Measurements from ENCODE around the gene CHST15. TPM values are rescaled to one million over a fixed set of nuclear protein-coding genes. Genes with fewer than 3 reads are reported as not detected.

CHST15 gene
- total and polyA plus RNA-seq, 2 of the 4 experiments (the other 2 are of a cell fraction): 0.14 to 0.18 TPM

- Histone ChIP-seq H3K9me3 (ENCODE audit: control insufficient read depth, insufficient read depth, low read length) (no peaks in the 10 kb centered on the region), H3K4me2 (ENCODE audit: low read depth, low read length) (no peak overlapping the region), H3K4me3 (ENCODE audit: insufficient read depth, low read depth, low read length) (no peak overlapping the region), H4K91ac (ENCODE audit: insufficient read depth, low read depth, low read length) (no peak overlapping the region), H3K27ac (ENCODE audit: insufficient read depth, low read length) (no peak overlapping the region), H2BK120ac (ENCODE audit: low read depth, low read length) (no peak overlapping the region), H2BK5ac (ENCODE audit: low read depth, low read length, poor library complexity, severe bottlenecking) (no peak overlapping the region), H2BK15ac (ENCODE audit: low read depth, low read length) (no peak overlapping the region), H3K27me3 (ENCODE audit: control insufficient read depth, insufficient read depth, low read length) (no peaks in the 10 kb centered on the region), H4K5ac (ENCODE audit: low read depth, low read length) (no peak overlapping the region), H3K36me3 (ENCODE audit: control insufficient read depth, insufficient read depth, low read length) (no peaks in the 10 kb centered on the region), H4K8ac (ENCODE audit: low read depth in 2 of 2, low read length in 2 of 2) (no peak overlapping the region), H3K79me1 (ENCODE audit: low read depth in 1 of 2, low read length in 2 of 2) (no peaks in the 10 kb centered on the region), H3K56ac (ENCODE audit: extremely low read depth, insufficient read depth, low read length) (no peak overlapping the region), H2AK9ac (replicated peaks; ENCODE audit: low read depth, low read length, poor library complexity) (no peak overlapping the region), H2AFZ (replicated peaks; ENCODE audit: low read length, poor library complexity) (no peak overlapping the region), H3K9me1 (ENCODE audit: insufficient read depth, low read length) (no peaks in the 10 kb centered on the region), H2BK20ac (ENCODE audit: low read depth, low read length) (no peak overlapping the region), H4K20me1 (ENCODE audit: insufficient read depth, low read length) (no peaks in the 10 kb centered on the region), H3K14ac (replicated peaks; ENCODE audit: low read depth, low read length) (no peak overlapping the region), H2AK5ac (ENCODE audit: low read depth, low read length) (no peak overlapping the region), H3K4ac (ENCODE audit: low read depth, low read length) (no peak overlapping the region), H3K4me1 (ENCODE audit: control insufficient read depth, insufficient read depth, low read length) (no peaks in the 10 kb centered on the region), H3K23ac (ENCODE audit: low read depth, low read length) (no peak overlapping the region), H3K18ac (ENCODE audit: low read depth, low read length) (no peak overlapping the region), H3K9ac (ENCODE audit: low read depth, low read length) (no peak overlapping the region)
- DNase-seq (peak; percentile 11), ATAC-seq (ENCODE audit: low read depth) (peak; percentile 65)
- TF ChIP-seq RFX5 (IDR thresholded peaks at IDR 0.05; ENCODE audit: low read depth, low read length): no peak
- peak; percentile 63 for TF ChIP-seq RAD21 (IDR thresholded peaks at IDR 0.05; ENCODE audit: low read length)
- TF ChIP-seq, protein P1, sequence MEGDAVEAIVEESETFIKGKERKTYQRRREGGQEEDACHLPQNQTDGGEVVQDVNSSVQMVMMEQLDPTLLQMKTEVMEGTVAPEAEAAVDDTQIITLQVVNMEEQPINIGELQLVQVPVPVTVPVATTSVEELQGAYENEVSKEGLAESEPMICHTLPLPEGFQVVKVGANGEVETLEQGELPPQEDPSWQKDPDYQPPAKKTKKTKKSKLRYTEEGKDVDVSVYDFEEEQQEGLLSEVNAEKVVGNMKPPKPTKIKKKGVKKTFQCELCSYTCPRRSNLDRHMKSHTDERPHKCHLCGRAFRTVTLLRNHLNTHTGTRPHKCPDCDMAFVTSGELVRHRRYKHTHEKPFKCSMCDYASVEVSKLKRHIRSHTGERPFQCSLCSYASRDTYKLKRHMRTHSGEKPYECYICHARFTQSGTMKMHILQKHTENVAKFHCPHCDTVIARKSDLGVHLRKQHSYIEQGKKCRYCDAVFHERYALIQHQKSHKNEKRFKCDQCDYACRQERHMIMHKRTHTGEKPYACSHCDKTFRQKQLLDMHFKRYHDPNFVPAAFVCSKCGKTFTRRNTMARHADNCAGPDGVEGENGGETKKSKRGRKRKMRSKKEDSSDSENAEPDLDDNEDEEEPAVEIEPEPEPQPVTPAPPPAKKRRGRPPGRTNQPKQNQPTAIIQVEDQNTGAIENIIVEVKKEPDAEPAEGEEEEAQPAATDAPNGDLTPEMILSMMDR (conservative IDR thresholded peaks at IDR 0.05; ENCODE audit: low read depth, low read length): peak; percentile 53
- TF ChIP-seq SMC3 (IDR thresholded peaks at IDR 0.05; ENCODE audit: low read depth, low read length): peak; percentile 59
- POLR2A ChIA-PET (ENCODE audit: unreplicated experiment): no interaction called here
- CTCF ChIA-PET: no interaction called here
- BruUV-seq (replicated peaks): no TSS peak
- in situ Hi-C loops (cut with MboI; ENCODE audit: low sequenced_read_pairs) (loop anchor here (10.0 to 25.0 kb wide), 3 partner anchors 383 to 930 kb away; partner anchors contain the start of gene HMX3), dilution Hi-C loops (cut with HindIII; ENCODE audit: low sequenced_read_pairs, unreplicated experiment) (no loop called here), intact Hi-C loops (cut with micrococcal nuclease) (no loop called here)
- WGBS, 2 experiments (ENCODE audit: extremely low coverage in 2 of 2, insufficient read length in 1 of 2): 5% methylated on average over 11 of the region's 19 CpGs; no CpG with 5 or more reads in 1 of the 2 experiments
Observed at GRCh38 chr10:123967626-123968243, 125.7 kb downstream of the CHST15 start.

All from IMR-90 (cell line).